OCI-LY1 (cell line): Measurements from ENCODE around the gene ADGRB2.
A peak's percentile ranks its signal among the peaks of the same experiment; 100 is the strongest.

Experiments used
- CTCF ChIP-seq: fragments of 200-600 bp; sonication (generic), shearing (Covaris generic); IDR thresholded peaks from 2 replicates; pipeline ENCODE4 v1.5.1; 2017; ENCODE audit warnings: mild to moderate bottlenecking, antibody characterized with exemption, low read length, moderate library complexity, mixed read lengths
- EZH2 ChIP-seq: fragments of 200-600 bp; sonication (generic), shearing (Covaris generic); IDR thresholded peaks from 2 replicates; pipeline ENCODE4 v1.8.0; 2017; ENCODE audit warnings: borderline replicate concordance, mixed run types, mild to moderate bottlenecking, antibody characterized with exemption, low read length, moderate library complexity, mixed read lengths

GRCh38 chr1:31745096-31745945 is 18.8 kb downstream of the ADGRB2 start:
- peak; percentile 67 for TF ChIP-seq CTCF
- no peak for TF ChIP-seq EZH2
